Measurements from ENCODE around the gene FAM193B. TPM values are rescaled to one million over a fixed set of nuclear protein-coding genes. Genes with fewer than 3 reads are reported as not detected.

Gene FAM193B
- total and polyA plus RNA-seq, 9 of the 15 experiments (the other 6 are each of a cell fraction or from before 2014, with no cell fraction given): 4.4 to 76.4 (median 37.3) TPM

DNA sequence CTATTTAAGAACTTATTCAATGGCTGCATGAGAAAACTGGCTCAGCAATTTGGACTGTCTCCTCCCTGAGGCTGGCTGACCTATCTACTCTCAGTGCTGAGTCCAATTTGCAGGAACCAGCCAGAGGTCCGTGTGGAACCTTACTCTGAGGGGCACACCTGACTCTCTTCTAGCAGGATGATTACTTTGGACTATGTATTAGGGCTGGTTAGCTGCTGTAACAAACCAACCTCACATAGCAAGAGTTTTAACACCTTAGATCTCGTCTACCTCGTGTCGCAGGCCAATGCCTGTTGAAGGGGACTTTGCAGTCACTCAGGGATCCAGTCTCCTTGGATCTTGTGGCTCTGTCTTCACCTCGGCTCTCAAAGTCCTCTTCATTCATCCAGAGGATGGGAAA lies 3.4 kb upstream of the FAM193B start:
- peaks cover 17 to 35% of the 10 kb centered on the region in 2 experiments for H3K4me1 ChIP-seq (replicated peaks in 1 of 2; ENCODE audit: control insufficient read depth in 2 of 2, insufficient read depth in 2 of 2, low read length in 2 of 2)
- H3K4me3 ChIP-seq: no peak overlapping the region
- peaks cover 10% of the 10 kb centered on the region for H4K20me1 ChIP-seq (replicated peaks; ENCODE audit: control insufficient read depth, insufficient read depth, low read length)
- in situ Hi-C loops (cut with MboI): no loop called here
- WGBS (ENCODE audit: insufficient coverage, low coverage, missing lambda C conversion rate): 72% methylated on average over 5 of the region's 5 CpGs
- no peak for ATAC-seq
- peak overlapping the region; percentile 64; the same call in 2 of the 3 replicates for H3K27ac ChIP-seq (ENCODE audit: extremely low read depth, low read depth, low read length)
- peaks cover 3% of the 10 kb centered on the region; the same call in 2 of the 3 replicates for H3K36me3 ChIP-seq (ENCODE audit: control insufficient read depth, insufficient read depth, low read length)
- peak overlapping the region; percentile 84 for H2AFZ ChIP-seq (ENCODE audit: low read depth, low read length)
- no peak for FAIRE-seq
- H3K4me2 ChIP-seq (ENCODE audit: insufficient read depth, low read length): no peak overlapping the region
- intact Hi-C loops (cut with micrococcal nuclease): no loop called here
- TF ChIP-seq ZNF12 (CRISPR knock-in tag; IDR thresholded peaks at IDR 0.05) (peak; percentile 99), ARHGAP35 (IDR thresholded peaks at IDR 0.05; ENCODE audit: partially characterized antibody) (no peak), PHB2 (IDR thresholded peaks at IDR 0.05; ENCODE audit: low read depth) (no peak)
- DNase-seq (ENCODE audit: extremely low read depth in 1 of 4, low spot score in 3 of 4): no peak
- no peaks in the 10 kb centered on the region for H3K9me3 ChIP-seq (replicated peaks; ENCODE audit: control insufficient read depth, insufficient read depth, low read depth, low read length)
- BruUV-seq (replicated peaks): no TSS peak
- H3K79me2 ChIP-seq (ENCODE audit: control insufficient read depth, insufficient read depth, low read length): peaks cover 19% of the 10 kb centered on the region
- no peaks in the 10 kb centered on the region for H3K27me3 ChIP-seq (ENCODE audit: control insufficient read depth in 2 of 2, insufficient read depth in 2 of 2, low read length in 2 of 2)
- CTCF ChIA-PET (ENCODE audit: low intra/inter-chr PET ratio): no interaction called here
- H3K9me1 ChIP-seq (ENCODE audit: control insufficient read depth, insufficient read depth, low read length): no peaks in the 10 kb centered on the region
- POLR2A ChIA-PET: interaction anchor here (0.6 to 0.8 kb wide), 2 partner anchors 35 to 43 kb away, joined by 3 to 4 read pairs; no protein-coding TSS in a partner anchor
- H3K9ac ChIP-seq (ENCODE audit: insufficient read depth in 1 of 2, low read depth in 2 of 2, low read length in 2 of 2): no peak overlapping the region

DNA sequence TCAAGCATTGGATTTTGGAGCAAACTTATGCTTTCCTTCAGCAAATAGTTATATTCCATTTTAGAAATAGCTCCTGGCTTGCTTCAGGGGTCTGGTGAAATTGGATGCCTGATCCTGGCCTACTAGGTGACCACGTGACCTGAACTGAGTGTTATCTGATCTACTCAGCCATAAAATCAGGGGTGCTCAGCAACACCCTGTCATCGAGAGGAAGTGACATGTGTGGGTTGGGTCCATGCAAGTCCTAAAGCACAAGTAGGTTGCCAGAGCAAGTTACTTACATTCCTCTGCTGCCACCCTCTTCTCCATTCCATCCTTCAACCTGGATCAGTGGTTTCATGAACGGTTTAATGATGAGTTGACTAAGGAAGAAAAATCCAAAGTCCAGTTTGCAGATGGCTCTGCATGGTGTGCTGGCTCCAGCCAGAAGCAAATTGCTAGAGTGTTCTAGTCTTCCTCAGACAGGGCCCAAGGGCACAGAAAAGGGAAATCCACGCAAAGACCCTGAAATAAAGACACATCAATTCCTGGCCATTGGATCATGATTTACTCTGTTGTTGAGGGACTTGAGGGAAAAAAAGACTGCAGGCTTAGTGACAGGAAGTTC lies 2.8 kb upstream of the FAM193B start:
- no peaks in the 10 kb centered on the region for H3K9me1 ChIP-seq (ENCODE audit: control insufficient read depth, insufficient read depth, low read length)
- WGBS (ENCODE audit: insufficient coverage, low coverage, missing lambda C conversion rate): 2% methylated on average over 4 of the region's 4 CpGs
- H3K79me2 ChIP-seq (ENCODE audit: control insufficient read depth, insufficient read depth, low read length): peaks cover 25% of the 10 kb centered on the region
- CTCF ChIA-PET (ENCODE audit: low intra/inter-chr PET ratio): no interaction called here
- peak overlapping the region; percentile 84 for H2AFZ ChIP-seq (ENCODE audit: low read depth, low read length)
- no TSS peak for BruUV-seq (replicated peaks)
- FAIRE-seq (peak; percentile 97), DNase-seq (ENCODE audit: extremely low read depth in 1 of 4, low spot score in 3 of 4) (peak; percentile 51 to 90 (median 72)), ATAC-seq (peak; percentile 70)
- no peak overlapping the region for H3K4me3 ChIP-seq
- peak overlapping the region; percentile 35 for H3K4me2 ChIP-seq (ENCODE audit: insufficient read depth, low read length)
- peaks cover 10% of the 10 kb centered on the region for H3K36me3 ChIP-seq (ENCODE audit: control insufficient read depth, insufficient read depth, low read length)
- H3K27me3 ChIP-seq (ENCODE audit: control insufficient read depth in 2 of 2, insufficient read depth in 2 of 2, low read length in 2 of 2): no peaks in the 10 kb centered on the region
- H4K20me1 ChIP-seq (replicated peaks; ENCODE audit: control insufficient read depth, insufficient read depth, low read length): peaks cover 16% of the 10 kb centered on the region
- H3K9ac ChIP-seq (ENCODE audit: insufficient read depth in 1 of 2, low read depth in 2 of 2, low read length in 2 of 2): 0 out of 4 replicates have a peak overlapping the region, but pooled peaks of 1 of the 2 experiments have one; percentile 10
- peak overlapping the region; percentile 64 for H3K27ac ChIP-seq (ENCODE audit: extremely low read depth, low read depth, low read length)
- H3K4me1 ChIP-seq (replicated peaks in 1 of 2; ENCODE audit: control insufficient read depth in 2 of 2, insufficient read depth in 2 of 2, low read length in 2 of 2): peaks cover 18 to 35% of the 10 kb centered on the region in 2 experiments
- intact Hi-C loops (cut with micrococcal nuclease) (no loop called here), in situ Hi-C loops (cut with MboI) (no loop called here)
- POLR2A ChIA-PET: interaction anchor here (0.6 to 0.9 kb wide), 3 partner anchors 8 to 43 kb away, joined by 3 to 4 read pairs (median 3); no protein-coding TSS in a partner anchor
- no peaks in the 10 kb centered on the region for H3K9me3 ChIP-seq (replicated peaks; ENCODE audit: control insufficient read depth, insufficient read depth, low read depth, low read length)
- peak; percentile 42; the same call in 1 of the 2 replicates for TF ChIP-seq RBFOX2 (IDR thresholded peaks at IDR 0.05; ENCODE audit: low read depth, low read length)
- TF ChIP-seq, protein P1, sequence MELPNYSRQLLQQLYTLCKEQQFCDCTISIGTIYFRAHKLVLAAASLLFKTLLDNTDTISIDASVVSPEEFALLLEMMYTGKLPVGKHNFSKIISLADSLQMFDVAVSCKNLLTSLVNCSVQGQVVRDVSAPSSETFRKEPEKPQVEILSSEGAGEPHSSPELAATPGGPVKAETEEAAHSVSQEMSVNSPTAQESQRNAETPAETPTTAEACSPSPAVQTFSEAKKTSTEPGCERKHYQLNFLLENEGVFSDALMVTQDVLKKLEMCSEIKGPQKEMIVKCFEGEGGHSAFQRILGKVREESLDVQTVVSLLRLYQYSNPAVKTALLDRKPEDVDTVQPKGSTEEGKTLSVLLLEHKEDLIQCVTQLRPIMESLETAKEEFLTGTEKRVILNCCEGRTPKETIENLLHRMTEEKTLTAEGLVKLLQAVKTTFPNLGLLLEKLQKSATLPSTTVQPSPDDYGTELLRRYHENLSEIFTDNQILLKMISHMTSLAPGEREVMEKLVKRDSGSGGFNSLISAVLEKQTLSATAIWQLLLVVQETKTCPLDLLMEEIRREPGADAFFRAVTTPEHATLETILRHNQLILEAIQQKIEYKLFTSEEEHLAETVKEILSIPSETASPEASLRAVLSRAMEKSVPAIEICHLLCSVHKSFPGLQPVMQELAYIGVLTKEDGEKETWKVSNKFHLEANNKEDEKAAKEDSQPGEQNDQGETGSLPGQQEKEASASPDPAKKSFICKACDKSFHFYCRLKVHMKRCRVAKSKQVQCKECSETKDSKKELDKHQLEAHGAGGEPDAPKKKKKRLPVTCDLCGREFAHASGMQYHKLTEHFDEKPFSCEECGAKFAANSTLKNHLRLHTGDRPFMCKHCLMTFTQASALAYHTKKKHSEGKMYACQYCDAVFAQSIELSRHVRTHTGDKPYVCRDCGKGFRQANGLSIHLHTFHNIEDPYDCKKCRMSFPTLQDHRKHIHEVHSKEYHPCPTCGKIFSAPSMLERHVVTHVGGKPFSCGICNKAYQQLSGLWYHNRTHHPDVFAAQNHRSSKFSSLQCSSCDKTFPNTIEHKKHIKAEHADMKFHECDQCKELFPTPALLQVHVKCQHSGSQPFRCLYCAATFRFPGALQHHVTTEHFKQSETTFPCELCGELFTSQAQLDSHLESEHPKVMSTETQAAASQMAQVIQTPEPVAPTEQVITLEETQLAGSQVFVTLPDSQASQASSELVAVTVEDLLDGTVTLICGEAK (IDR thresholded peaks at IDR 0.05): 0 out of 2 replicates have a peak, but pooled peaks have one; percentile 24
- TF ChIP-seq, protein P1 (CRISPR knock-in tag; IDR thresholded peaks at IDR 0.05): no peak

Measured in K562 (cell line).